NCI-H748 (cell line): Measurements from ENCODE around the gene DDX50.
"Not testable (repeated sequence)": the region's sequence is repeated elsewhere in the genome, so short reads cannot be mapped to it uniquely, and the experiment has no call there.

ENCODE experiments used
- DNase-seq: peaks from one replicate; lab custom pipeline; 2025; ENCODE audit not compliant: unreplicated experiment; lab: John Stamatoyannopoulos, UW

Gene DDX50

GRCh38 chr10:68979738-68980137 lies 78.6 kb downstream of the DDX50 start:
- DNase-seq = not testable (repeated sequence)

GRCh38 chr10:68981074-68981473 lies 80.0 kb downstream of the DDX50 start:
- DNase-seq = no peak

- DNase-seq = no peak
These were observed 81.3 kb downstream of the DDX50 start for GRCh38 chr10:68982389-68982788.

GRCh38 chr10:68987611-68988010 lies 86.5 kb downstream of the DDX50 start:
- no peak for DNase-seq

- DNase-seq = peak; percentile 96
These were observed 87.6 kb downstream of the DDX50 start, which contains the start of gene KIFBP for GRCh38 chr10:68988530-68989316. KIFBP (plus strand) TSS chr10:68988803; CDS start chr10:68988833, 30 bp downstream.

- no peak for DNase-seq
These were observed 88.3 kb downstream of the DDX50 start for GRCh38 chr10:68989317-68989990.

GRCh38 chr10:68992636-68993440 lies 91.7 kb downstream of the DDX50 start:
- DNase-seq = no peak
